ENCODE data around the gene PTPN6.
A peak's percentile ranks its signal among the peaks of the same experiment; 100 is the strongest.

Gene PTPN6

DNA sequence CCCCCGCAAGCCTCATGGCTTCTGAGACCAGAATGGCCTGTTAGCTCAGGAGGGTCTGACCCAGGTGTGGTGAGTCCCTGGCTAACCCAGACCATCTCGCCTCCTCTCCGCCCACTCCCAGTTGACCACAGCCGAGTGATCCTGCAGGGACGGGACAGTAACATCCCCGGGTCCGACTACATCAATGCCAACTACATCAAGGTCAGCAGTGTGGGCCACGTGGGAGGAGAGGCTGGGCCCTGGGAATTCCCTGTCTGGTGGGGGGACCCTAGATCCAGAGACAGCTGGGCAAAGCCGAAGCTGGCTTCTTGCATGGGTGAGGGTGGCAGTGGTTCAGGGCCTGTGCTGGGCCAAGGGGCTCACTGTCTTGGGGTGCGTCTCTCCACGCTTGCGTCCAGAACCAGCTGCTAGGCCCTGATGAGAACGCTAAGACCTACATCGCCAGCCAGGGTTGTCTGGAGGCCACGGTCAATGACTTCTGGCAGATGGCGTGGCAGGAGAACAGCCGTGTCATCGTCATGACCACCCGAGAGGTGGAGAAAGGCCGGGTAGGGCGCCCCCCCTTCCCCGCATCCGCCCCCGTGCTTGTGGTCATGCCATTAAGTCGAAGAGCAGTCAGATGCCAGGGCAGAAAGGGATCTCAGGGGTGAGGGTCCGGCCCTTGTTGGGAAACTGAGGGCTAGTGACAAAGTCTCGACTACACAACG, 5.0 kb downstream of the PTPN6 start:
- no peak for DNase-seq (ENCODE audit: low read depth, low spot score)

DNA sequence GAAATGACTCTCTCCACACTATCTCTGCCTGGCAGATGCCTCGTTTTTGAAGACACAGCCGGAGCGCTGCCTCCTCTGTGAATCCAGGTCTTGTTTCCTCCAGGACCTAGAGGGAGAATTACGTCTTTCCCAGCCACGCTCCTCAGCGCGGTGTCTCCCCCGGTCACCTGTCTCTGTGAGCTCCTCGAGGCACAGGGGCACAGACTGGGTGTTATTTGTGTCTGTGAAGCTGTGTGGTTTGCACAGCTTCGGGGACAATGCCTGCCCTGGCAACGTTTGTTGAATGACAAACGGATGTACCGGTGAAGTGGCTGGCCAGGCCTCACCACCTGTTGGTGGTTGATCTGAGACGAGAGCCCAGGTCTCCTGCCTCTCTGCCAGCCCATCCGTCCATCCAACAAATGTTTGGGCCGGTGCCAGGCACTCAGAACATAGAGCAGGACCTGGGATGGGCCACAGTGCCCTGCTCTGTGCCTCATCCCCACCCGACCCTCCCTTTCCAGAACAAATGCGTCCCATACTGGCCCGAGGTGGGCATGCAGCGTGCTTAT, 6.1 kb downstream of the PTPN6 start:
- no peak for DNase-seq (ENCODE audit: low read depth, low spot score)

DNA sequence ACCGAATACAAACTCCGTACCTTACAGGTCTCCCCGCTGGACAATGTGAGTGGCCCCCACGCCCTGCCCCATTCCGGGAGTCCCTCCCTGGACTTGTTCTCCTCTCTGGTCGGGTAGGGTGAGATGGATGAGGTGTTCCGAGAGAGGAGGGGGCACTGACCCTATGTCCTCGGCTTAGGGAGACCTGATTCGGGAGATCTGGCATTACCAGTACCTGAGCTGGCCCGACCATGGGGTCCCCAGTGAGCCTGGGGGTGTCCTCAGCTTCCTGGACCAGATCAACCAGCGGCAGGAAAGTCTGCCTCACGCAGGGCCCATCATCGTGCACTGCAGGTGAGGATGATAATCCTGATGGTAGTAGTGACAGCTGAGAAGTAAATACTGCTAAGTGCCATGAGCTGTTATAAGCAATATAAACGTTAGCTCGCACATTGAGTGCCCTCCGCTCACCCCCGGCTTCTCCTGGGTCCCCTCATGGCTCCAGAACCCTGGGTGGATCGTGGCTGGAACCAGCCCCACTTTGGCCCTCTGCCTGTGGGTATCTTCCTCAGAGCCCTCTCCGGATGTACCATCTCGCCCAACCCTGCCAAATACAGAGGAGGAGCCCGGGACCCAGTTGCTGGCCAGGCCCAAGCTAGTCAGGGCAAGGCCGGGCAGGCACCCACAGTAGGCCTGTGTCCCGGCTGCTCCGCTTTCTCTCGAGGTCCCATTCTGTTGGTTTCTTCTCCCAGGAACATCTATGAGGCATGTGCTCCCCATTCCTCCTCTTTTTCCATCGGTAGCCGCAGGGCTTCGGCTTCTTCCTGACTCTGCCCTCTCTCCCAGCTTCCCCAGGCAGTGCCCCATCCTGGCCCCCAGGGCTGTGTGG, 6.8 kb downstream of the PTPN6 start:
- no peak for DNase-seq (ENCODE audit: low read depth, low spot score)

DNA sequence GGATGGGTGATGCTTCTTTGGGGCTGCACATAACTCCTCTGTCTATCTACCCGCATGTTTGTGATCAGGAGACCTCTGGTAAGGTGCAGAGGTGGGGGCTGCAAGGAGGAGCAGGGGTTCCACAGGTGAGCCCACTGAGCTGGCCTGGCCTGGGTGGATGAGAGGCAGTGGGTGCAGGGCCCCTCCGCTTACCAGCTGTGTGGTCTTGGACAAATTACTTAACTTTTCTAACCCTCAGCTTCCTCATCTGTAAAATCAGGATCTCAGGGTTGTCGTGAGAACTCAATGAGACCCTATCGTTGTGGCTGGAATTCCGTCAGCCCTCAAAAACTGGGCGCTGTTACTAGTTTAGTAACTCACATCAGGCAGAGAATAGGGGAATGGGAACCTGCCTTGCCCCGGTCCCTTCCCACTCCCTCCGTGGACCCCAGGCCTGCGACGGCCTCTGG, 7.5 kb downstream of the PTPN6 start:
- DNase-seq (ENCODE audit: low read depth, low spot score) = no peak

DNA sequence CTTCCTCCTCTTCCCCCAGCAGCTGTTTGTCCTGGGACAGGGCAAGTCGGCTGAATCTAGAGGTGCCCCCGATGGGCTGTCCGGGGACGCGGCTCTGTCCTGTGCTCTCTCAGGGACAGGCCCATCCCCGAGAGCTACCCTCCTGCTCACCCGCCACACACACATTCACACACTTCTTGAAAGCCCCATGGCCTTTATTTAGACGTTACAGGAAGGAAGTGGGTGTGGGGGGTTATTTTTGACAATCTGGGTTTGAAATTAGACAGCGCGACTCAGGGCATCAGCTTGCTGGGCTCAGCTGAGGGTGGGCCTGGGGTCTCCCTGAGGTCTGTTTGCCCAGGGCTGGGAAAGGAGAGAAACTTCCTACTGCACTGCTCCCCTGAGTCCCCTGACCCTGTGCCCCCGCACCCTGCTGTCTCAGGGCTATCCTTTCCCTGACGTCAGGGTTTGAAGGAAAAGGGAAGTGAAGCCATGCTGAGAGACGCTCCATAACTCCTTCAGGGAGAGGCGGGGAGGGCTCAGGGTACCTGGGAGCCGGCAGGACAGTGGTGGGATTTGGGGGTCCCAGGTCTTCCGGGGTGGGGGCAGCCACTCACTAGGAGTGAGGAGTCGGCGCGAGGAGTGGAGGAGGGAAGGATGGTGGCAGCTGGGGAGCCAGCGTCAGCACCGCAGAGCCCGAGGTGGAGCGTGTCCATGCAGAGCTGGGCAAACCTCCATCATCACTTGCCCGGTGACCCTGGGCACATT, 8.1 kb downstream of the PTPN6 start:
- DNase-seq (ENCODE audit: low read depth, low spot score) = no peak

DNA sequence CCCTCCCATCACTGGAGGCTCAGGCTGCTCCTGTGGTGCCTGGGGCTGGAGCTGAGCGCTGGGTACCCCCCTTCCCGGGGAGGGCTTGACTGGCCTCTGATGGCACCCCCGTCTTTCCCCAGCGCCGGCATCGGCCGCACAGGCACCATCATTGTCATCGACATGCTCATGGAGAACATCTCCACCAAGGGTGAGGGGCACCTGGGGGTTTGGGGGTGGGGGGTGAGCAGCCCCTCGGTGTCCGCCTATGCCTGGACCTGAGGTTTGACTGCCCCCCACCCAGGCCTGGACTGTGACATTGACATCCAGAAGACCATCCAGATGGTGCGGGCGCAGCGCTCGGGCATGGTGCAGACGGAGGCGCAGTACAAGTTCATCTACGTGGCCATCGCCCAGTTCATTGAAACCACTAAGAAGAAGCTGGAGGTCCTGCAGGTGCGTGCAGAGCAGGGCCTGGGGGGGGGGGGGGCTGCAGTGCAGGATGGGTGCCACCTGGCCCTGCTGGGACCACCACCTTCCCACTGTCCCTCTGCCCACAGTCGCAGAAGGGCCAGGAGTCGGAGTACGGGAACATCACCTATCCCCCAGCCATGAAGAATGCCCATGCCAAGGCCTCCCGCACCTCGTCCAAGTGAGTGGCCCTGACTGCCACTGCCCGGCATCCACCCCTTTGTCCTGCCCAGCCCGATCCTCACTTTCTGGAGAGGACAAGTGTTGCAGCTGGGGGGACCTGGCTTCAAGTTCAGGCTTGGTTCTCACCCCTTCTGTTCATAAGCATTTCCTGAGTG, 8.8 kb downstream of the PTPN6 start:
- DNase-seq (ENCODE audit: low read depth, low spot score) = no peak

DNA sequence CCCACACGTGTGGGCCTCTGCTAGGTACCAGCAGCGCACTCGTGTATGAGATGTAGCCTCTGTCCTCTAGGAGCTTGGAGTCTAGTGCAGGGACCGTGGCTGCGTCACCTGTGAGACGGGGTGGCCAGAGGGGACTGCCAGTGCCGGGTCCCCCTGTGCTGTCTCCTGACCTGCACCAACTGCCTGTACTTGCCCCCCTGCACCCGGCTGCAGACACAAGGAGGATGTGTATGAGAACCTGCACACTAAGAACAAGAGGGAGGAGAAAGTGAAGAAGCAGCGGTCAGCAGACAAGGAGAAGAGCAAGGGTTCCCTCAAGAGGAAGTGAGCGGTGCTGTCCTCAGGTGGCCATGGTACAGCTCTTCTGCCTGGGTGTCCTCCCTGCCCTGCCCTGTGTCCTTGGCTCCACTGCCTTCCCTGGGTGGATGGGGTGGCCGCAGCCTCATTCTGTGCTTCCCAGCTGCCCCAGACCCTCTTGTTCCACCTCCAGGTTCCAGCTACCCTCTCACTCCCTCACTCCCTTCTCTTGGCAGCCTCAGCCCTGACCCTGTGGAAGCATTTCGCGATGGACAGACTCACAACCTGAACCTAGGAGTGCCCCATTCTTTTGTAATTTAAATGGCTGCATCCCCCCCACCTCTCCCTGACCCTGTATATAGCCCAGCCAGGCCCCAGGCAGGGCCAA, 9.6 kb downstream of the PTPN6 start:
- DNase-seq (ENCODE audit: low read depth, low spot score) = no peak

DNA sequence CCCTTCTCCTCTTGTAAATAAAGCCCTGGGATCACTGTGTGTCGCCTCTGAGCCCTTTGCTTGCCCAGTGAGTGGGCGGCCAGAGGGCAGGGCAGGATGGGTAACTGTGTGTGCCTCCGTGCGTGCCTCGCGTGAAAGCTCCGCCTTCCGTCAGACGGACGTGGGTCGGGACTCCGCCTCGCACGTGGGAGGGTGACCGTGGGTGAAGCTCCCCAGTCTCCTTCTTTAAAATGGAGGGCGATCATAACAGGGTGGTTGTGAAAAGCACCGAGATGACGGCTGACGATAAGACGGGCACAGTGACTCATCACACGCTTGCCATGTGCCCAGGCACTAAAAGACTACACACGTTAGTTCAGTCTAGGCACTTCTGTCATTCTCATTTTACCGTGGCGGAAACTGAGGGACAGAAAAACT, 10.1 kb downstream of the PTPN6 start:
- no peak for DNase-seq (ENCODE audit: low read depth, low spot score)

DNA sequence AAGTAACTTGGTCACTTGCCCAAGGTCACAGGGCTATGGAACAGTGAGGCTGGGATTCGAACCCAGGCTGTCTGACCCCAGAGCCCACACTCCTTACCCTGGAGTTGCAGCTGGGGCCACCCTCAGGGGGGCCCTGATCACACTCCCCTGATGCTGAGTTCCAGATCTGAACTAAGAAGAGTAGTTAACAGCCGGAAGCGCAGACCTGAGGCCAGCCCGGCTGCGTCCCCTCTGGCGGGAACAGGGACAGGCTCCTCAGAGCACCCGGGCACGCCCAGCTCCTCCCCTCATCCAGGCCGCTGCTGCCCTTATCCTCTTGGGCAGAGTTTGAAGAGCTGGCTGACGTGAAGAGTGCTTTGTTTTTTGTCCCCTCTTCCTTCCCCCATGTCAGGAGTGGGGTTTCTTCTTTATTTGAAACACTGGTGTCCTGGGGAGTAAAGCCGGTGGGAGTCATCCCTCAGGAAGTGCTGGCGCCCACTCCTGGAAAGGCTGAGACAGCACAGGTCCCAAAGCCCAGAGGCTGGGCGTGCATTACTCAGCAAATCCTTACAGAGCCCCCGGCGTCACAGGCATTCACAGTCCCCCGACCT, 10.6 kb downstream of the PTPN6 start:
- DNase-seq (ENCODE audit: low read depth, low spot score) = no peak

DNA sequence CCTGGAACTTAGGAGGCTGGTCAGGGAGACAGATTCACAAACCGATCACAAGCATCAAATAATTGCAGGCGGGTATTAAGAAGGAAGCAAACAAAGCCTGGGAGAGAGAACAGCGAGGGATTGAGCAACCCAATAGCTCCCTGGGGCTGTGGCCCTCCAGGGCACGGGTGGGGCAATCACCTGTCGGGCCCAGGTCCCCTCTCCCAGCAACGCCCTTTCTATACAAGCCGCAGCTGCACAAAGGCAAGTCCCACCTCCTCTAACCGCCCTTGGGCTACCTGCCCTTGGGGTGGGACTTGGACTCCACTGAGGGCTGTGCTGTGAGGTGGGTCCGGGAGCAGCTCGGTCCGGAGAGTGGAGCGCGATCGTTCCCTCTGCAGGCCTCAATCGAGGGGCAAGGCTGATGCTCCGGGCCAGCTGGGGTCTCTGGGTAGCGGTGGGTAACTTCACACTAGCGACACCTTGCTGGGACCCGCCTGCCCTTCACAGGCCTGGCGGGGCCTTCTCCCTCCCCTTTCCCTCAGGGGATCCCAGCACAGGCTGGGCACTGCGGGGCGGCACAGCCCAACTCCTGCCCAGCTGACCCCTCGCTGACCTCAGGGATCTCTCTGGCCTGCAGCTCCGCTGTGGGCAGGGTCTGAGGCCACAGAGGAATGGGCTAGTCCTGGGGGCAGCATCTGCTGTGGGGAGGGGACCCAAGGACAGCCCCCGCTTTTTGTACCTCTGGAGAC, 11.3 kb downstream of the PTPN6 start:
- no peak for DNase-seq (ENCODE audit: low read depth, low spot score)

DNA sequence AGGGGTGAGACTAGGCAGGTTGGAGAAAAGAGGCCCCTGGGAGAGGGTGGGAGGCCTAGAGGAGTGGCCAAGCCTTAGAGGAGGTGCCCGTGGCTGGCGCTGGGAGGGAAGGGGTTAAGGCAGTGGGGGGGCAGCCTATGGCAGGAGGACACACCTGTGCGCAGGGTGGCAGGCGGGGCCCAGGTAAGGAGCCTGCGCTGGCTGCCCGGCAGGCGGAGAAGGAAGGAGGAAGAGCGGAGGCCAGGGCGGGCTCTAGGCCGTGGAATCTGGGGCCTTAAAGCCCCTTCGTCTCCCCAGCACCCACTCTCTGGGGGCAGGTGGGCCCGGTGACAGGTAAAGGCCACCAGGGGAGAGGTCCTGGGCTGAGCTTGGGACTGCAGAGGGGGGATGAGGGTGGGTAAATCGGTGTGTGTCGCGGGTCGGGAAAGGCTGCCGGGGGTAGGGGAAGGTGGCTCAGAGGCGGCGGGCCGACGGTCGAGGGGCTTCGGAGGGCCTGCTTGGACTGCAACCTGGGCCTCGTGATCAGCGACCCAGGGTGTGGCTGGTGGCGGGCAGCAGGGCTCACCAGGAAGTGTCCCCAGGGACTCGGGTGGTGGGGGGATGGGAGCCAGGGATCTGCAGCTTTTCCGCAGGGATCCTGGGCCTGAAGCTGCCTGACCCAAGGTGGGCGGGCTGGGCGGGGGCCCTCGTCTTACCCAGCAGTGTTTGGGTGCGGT, 12.0 kb downstream of the PTPN6 start:
- no peak for DNase-seq (ENCODE audit: low read depth, low spot score)

DNA sequence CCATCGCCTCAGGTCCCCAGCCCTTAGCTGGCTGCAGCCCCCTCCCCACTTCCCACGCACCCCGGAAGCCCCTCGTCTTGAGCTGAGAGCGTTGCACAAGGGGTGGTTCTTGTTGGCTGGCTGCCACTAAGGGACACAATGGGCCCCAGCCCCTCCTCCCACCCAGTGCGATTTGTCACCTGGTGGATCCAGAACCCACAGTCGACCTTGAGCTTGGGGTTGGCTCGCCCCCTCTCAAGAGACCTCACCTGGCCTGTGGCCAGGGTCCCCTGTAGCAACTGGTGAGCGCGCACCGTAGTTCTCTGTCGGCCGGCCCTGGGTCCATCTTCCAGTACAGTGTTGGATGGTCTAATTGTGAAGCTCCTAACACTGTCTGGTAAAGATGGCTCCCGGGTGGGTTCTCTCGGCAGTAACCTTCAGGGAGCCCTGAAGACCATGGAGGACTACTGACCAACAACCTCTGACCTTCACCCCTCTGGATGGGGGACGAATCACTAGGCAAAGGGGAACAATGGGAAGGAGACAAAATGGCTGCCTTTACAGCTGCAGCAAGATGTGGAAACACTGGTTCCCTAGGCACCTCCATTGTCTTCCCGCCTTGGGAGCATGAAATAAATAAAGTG, 12.7 kb downstream of the PTPN6 start:
- DNase-seq (ENCODE audit: low read depth, low spot score) = no peak

DNA sequence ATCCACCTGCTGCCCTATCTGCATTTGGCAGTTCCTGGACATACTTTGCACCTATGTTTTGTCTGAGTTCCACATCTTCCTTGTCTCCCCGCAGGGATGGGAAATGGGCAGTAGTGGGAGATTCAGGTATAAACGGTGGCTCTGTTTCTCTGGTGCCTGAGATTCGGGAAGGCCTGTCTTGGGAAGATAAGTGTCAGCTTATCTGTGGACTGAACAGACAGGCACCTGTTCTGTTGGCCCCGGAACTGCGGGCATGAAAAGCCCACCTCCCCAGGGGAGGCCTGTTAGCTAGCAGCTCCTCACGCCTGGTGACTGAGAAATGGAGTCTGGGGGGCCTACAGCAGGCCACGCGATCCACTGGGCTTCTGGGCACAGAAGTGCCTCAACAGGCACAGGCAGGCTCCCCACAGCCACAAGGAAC, 13.5 kb downstream of the PTPN6 start:
- DNase-seq (ENCODE audit: low read depth, low spot score) = no peak

DNA sequence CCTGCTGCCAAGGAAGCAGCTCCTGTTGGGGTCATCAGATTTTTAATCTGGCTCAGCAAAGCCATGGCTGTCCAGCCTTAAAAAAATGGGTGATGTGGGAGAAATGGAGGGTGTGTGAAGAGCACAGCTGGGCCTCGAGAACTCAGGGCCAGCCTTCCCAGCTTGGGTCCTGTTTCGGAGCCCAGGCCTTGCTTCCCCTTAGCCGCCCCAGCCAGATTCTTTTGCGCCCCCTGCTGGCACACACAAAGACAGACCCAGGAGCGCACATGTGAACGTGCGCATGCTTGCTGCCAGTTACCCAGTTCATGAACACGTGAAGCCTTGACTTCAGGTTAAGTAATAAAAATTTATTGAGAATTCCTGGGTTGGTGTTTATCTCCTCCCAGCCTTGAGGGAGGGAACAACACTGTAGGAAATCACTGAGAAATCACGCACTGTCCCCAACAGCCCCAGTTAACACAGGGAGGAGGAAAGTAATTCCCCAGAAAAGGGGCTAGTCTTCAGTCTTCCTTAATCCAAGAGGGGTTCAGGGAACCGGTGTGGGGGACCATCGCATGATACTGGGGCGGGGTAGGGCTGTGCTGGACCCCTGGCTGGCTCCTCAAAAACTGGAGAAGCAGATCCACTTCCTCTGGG, 14.0 kb downstream of the PTPN6 start:
- peak; percentile 63 for DNase-seq (ENCODE audit: low read depth, low spot score)

DNA sequence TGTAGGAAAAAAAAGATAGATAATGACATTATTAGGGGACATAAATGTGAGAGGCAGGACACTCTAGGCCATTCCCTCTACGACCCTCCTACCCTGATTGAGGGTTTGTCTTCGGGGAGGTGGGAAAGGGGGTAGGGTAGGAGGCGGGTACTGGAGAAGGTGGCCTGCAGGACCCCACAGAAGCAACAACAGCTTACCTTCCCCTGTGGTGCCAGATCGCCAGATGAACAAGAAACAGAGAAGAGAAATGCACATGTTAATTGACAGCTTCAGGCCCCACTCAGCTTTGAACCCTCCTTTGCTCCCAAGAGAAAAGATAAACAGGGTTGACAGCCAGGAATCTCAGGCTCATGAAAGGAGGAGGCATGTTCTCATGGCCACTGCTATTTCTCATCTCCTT, 14.6 kb downstream of the PTPN6 start:
- no peak for DNase-seq (ENCODE audit: low read depth, low spot score)

DNA sequence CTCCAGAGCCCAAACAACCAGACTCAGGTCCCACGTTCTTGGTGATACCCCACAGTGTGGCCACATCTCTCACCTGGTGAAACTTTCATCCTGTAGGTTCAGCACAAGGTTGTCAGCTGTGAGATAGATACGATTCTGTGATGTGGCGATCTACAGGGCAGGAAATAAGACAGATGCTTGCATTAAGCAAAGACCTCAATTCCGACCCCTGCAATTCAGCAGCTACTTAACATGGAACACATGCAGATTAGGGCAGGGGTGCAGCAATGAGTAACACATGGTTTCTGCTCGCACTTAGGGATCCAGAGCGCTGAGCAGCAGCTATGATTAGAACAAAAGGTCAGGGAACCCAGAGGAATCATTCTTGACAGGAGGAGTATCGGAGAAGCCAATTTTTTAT, 15.2 kb downstream of the PTPN6 start:
- DNase-seq (ENCODE audit: low read depth, low spot score) = no peak

DNA sequence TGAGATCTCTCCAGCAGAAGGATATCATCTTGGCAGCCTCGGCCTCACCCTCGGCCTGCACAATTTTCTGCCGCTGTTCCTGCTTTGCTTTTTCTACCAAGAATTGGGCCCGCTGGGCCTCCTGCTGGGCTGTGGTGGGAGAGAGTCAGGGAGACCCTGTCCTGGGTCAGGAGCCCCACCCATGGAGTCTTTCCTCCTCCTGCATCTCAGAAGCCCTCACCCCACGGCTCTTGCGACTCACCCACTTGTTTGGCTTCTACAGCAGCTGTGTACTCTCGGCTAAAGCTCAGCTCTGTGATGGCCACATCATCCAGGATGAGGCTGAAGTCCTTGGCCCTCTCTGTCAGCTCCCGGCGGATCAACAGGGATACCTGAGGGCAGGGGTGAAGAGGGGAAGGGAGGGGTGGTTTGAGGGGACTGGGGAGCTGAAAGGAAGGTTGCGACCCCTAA, 16.5 kb downstream of the PTPN6 start:
- DNase-seq (ENCODE audit: low read depth, low spot score) = no peak

DNA sequence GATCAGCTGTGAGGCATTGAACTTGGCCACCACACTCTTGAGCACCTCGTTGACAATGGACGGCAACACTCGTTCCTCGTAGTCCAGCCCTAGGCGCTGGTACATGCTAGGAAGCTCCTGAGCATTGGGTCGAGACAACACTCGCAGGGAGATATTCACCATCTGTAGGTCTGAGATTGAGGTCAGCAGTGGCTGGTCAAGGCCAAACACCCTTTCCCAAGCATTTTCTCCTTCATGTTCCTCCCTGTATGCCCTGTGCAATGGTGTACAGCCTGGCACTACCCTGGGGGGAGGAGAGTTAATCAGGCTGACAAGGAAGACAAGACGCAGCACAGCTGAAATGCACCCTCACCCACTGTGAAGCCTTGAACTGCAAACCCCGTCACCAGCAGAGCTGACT, 17.3 kb downstream of the PTPN6 start:
- no peak for DNase-seq (ENCODE audit: low read depth, low spot score)
